GM12892 (cell line): Measurements from ENCODE around the gene AP4S1.

ENCODE experiments used
- POLR2A ChIP-seq: IDR thresholded peaks from 2 replicates; pipeline ENCODE4 v1.6.1; 2011; ENCODE audit warnings: low read depth, low read length, control low read depth
- POLR2AphosphoS5 ChIP-seq: IDR thresholded peaks from 2 replicates; pipeline ENCODE4 v1.6.1; 2011; ENCODE audit warnings: low read depth, low read length, control low read depth
- TAF1 ChIP-seq: IDR thresholded peaks from 2 replicates; pipeline ENCODE4 v1.6.1; 2011; ENCODE audit warnings: low read depth, mild to moderate bottlenecking, control low read depth, low read length, borderline replicate concordance

GRCh38 chr14:31069343-31069742 lies 43.9 kb downstream of the AP4S1 start:
- TF ChIP-seq POLR2AphosphoS5 (no peak), POLR2A (no peak), TAF1 (no peak)
